VCaP (cell line): ENCODE measurements around the gene RGS9.
"Not testable (repeated sequence)": the region's sequence is repeated elsewhere in the genome, so short reads cannot be mapped to it uniquely, and the experiment has no call there.

Experiments
- H3K27ac ChIP-seq: fragments of 450-650 bp; 2 replicates; pipeline ENCODE4 v1.5.1; 2017
- CTCF ChIP-seq: fragments of 450-650 bp; conservative IDR thresholded peaks from 2 replicates; pipeline ENCODE4 v1.5.1; 2017; ENCODE audit warnings: mild to moderate bottlenecking, moderate library complexity

Gene RGS9

GRCh38 chr17:65103896-65104295 lies 33.3 kb upstream of the RGS9 start:
- no peak for TF ChIP-seq CTCF

DNA sequence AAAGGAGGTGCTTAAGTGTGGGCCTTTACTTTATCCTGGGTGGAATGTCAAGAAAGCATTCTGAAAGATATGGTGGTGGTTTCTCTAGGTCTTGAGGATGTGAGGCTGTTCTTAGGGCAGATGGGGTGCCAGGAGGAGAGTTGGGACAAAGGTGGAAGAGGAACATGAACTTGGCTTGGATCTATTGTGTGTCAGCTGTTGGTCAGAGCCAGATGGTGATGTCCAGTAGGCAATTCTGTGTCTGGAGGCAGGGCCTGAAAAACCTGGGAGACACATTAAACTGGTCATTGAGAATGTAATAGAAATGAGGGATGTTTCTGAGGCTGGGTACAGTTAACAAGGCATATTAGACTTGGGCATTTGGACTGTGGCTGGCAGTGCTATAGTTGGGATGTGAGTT lies 32.6 kb upstream of the RGS9 start:
- no peak for TF ChIP-seq CTCF
- H3K27ac ChIP-seq = no peak overlapping the region

More at GRCh38 chr17:65103896-65104295, 33.3 kb upstream of the RGS9 start:
- no peak overlapping the region for H3K27ac ChIP-seq

GRCh38 chr17:65104973-65105372 lies 32.2 kb upstream of the RGS9 start:
- TF ChIP-seq CTCF = no peak
- no peak overlapping the region for H3K27ac ChIP-seq

DNA sequence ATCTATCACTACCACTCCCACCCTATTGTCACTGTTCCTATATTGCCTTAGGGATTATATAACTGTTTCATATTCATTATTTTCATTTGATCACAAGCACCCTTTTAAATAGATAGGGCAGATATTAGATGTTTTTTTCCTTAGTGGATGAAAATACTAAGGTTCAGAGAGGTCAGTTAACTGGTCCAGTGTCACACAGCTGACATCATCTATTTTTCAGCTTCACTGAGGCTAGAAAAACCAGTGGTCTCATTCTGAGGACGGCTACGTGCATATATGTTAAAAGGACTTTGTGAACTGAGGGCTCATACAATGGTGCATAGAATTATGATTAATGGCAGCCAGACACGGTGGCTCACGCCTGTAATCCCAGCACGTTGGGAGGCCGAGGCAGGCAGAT lies 29.0 kb upstream of the RGS9 start:
- TF ChIP-seq CTCF = no peak

GRCh38 chr17:65109543-65109942 lies 27.6 kb upstream of the RGS9 start:
- TF ChIP-seq CTCF = no peak
- no peak overlapping the region for H3K27ac ChIP-seq

More for the DNA sequence above, 29.0 kb upstream of the RGS9 start:
- H3K27ac ChIP-seq = no peak overlapping the region

DNA sequence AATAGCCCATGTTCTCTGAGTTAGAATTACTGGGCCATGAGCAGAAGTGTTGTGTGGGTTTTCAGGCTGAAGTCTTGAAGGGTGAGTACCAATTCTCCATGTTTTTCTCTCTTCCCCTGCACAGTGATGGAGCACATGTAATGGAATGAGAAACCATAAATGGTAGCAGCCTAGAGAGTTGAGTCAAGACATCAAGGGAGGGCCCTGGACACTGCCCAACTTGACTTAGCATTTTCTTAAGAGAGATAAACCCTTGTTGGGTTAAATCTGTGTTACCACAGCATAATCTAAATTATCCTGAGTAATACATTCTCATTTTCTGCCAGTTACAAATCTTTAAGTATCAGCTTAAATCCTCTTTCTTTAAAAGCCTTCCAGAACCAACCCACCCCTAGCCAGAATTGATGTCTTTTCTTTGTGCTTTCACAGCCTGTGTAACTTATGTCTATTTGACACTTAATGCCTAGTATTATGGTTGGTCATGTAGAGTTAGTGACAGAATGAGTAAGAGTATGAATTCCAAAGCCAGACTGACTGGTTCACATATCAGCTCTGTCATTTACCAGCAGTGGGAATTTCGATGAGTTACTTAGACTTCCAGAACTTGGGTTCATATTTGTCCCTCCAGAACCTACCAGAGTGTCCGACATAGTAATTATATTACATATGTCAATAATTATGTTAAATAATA lies 27.0 kb upstream of the RGS9 start:
- no peak overlapping the region for H3K27ac ChIP-seq
- no peak for TF ChIP-seq CTCF

DNA sequence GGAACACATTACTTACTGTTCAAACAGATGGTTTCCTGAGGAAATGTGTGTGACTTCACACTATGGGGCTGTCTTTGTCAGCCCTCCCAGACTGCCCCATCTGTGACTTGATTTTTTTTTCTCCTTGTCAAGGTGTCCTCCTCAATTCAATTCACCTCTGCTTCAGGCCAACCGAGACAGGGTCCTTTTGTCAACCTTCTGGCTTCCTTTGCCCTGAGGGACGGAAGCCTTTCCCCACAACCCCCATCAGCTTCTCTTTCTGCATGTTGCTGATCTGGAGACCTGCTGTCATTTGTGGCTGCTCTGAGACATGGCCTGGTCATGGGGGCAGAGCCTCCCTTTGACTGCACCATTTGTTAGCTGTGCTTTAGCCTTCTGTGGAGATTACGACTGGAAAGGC lies 21.3 kb upstream of the RGS9 start:
- no peak overlapping the region for H3K27ac ChIP-seq
- TF ChIP-seq CTCF = no peak

- not testable (repeated sequence) for H3K27ac ChIP-seq
Measured at GRCh38 chr17:65116515-65116914, 20.7 kb upstream of the RGS9 start.
